HG02973 (cell line): ENCODE results near the gene CCDC183.
"Not testable (repeated sequence)": the region's sequence is repeated elsewhere in the genome, so short reads cannot be mapped to it uniquely, and the experiment has no call there.

Experiments
- ATAC-seq: cut with Tn5 transposase; IDR thresholded peaks from one replicate; pipeline ENCODE4 v1.9.1; 2021; ENCODE audit warnings: moderate library complexity; ENCODE audit not compliant: unreplicated experiment

Gene CCDC183

GRCh38 chr9:136760424-136760823 is 35.7 kb upstream of the CCDC183 start:
- no peak for ATAC-seq

GRCh38 chr9:136760834-136761544 is 35.1 kb upstream of the CCDC183 start:
- ATAC-seq: not testable (repeated sequence)

- no peak for ATAC-seq
Observed at GRCh38 chr9:136761545-136761981, 34.6 kb upstream of the CCDC183 start.

- ATAC-seq: no peak
Observed at GRCh38 chr9:136762221-136762691, 33.9 kb upstream of the CCDC183 start.

GRCh38 chr9:136762915-136763648 is 33.1 kb upstream of the CCDC183 start:
- no peak for ATAC-seq

- ATAC-seq: no peak
Observed at GRCh38 chr9:136763649-136764035, 32.5 kb upstream of the CCDC183 start.

- no peak for ATAC-seq
Observed at GRCh38 chr9:136764301-136764891, 31.7 kb upstream of the CCDC183 start, which contains the start of gene LCN15. LCN15 (minus strand) TSS chr9:136764518; CDS start chr9:136764488, 30 bp downstream.

GRCh38 chr9:136765041-136765440 is 31.1 kb upstream of the CCDC183 start:
- no peak for ATAC-seq

GRCh38 chr9:136765745-136766409 is 30.3 kb upstream of the CCDC183 start:
- ATAC-seq: not testable (repeated sequence)

- ATAC-seq: not testable (repeated sequence)
Observed at GRCh38 chr9:136766410-136767120, 29.6 kb upstream of the CCDC183 start.

- no peak for ATAC-seq
Observed at GRCh38 chr9:136769710-136770191, 26.4 kb upstream of the CCDC183 start.

GRCh38 chr9:136771907-136772415 is 24.2 kb upstream of the CCDC183 start:
- no peak for ATAC-seq

- ATAC-seq: no peak
Observed at GRCh38 chr9:136773386-136774044, 22.6 kb upstream of the CCDC183 start.

- no peak for ATAC-seq
Observed at GRCh38 chr9:136774416-136775045, 21.6 kb upstream of the CCDC183 start.

GRCh38 chr9:136775191-136775590 is 20.9 kb upstream of the CCDC183 start:
- no peak for ATAC-seq

GRCh38 chr9:136776947-136777346 is 19.2 kb upstream of the CCDC183 start:
- ATAC-seq: no peak

GRCh38 chr9:136777359-136777758 is 18.8 kb upstream of the CCDC183 start:
- no peak for ATAC-seq

GRCh38 chr9:136779808-136780207 is 16.3 kb upstream of the CCDC183 start:
- no peak for ATAC-seq

GRCh38 chr9:136782452-136782851 is 13.7 kb upstream of the CCDC183 start:
- ATAC-seq: no peak
